SH-SY5Y (cell line): ENCODE measurements around the gene WBP2.

ENCODE experiments used
- GATA2 ChIP-seq: IDR thresholded peaks from 2 replicates; pipeline ENCODE4 v1.6.1; 2011; ENCODE audit warnings: mild to moderate bottlenecking, low read depth, low read length
- GATA3 ChIP-seq: IDR thresholded peaks from 2 replicates; pipeline ENCODE4 v1.6.1; 2011; ENCODE audit warnings: low read depth, mild to moderate bottlenecking, low read length, moderate library complexity

WBP2 gene

GRCh38 chr17:75812096-75813013, 42.8 kb downstream of the WBP2 start:
- TF ChIP-seq GATA3 (no peak), GATA2 (no peak)

DNA sequence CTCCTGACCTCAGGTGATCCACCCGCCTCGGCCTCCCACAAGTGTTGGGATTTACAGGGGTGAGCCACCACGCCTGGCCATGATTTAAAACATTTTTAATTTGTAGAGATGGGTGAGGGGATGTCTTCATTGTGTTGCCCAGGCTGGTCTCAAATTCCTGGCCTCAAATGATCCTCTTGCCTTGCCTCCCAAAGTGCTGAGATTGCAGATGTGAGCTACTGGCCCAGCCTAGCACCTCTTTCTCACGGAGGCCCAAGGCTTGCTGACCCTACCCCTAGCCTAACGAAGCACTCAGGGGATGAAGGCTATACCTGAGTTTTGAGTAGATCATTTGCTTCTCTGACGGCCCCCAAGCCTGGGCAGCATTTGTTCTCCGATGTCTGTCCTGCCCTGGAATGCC, 44.0 kb downstream of the WBP2 start:
- TF ChIP-seq GATA2: no peak
- no peak for TF ChIP-seq GATA3

- TF ChIP-seq GATA3 (no peak), GATA2 (no peak)
Measured at GRCh38 chr17:75810216-75810615, 44.9 kb downstream of the WBP2 start.

DNA sequence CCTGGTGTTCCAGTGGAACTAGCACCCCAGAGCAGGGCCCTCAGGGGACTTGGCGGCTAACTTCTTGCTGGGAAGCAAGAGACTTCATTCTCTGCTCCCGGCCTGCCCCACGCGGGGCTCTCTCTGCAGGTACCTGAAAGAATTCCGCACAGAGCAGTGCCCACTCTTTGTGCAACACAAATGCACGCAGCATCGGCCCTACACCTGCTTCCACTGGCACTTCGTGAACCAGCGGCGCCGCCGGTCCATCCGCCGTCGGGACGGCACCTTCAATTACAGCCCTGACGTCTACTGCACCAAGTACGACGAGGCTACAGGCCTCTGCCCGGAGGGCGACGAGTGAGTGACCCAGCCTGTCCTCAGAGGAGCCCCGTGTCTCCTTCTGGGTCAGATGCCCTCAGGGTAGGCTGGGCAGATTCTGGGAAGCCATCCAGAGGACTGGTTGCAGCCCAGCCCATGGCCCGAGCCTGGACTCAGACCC, 45.5 kb downstream of the WBP2 start:
- no peak for TF ChIP-seq GATA2
- no peak for TF ChIP-seq GATA3

GRCh38 chr17:75808905-75809621, 46.1 kb downstream of the WBP2 start:
- TF ChIP-seq GATA2: no peak
- no peak for TF ChIP-seq GATA3

- TF ChIP-seq GATA2 (no peak), GATA3 (no peak)
Measured at GRCh38 chr17:75808549-75808904, 46.6 kb downstream of the WBP2 start.

- TF ChIP-seq GATA3 (no peak), GATA2 (no peak)
Measured at GRCh38 chr17:75807861-75808260, 47.3 kb downstream of the WBP2 start.

GRCh38 chr17:75806822-75807500, 48.2 kb downstream of the WBP2 start:
- TF ChIP-seq GATA2 (no peak), GATA3 (no peak)

DNA sequence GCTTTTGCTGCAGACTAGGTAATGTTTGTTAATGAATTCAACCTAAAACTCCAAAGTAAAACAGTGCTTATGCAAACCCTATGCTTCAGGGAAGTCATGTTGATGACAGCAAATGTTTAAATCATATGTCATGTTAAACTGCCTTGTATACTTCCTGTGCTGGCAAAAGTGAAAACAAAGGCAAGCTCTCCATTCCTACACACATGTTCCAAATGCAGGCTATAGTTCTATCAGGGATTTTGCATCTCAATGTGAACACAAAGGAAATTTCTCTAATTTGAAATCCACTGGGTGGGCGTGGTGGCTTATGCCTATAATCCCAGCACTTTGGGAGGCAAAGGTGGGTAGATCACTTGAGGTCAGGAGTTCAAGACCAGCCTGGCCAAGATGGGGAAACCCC, 51.3 kb downstream of the WBP2 start:
- no peak for TF ChIP-seq GATA3
- no peak for TF ChIP-seq GATA2

GRCh38 chr17:75799402-75799801, 55.7 kb downstream of the WBP2 start:
- TF ChIP-seq GATA2: no peak
- no peak for TF ChIP-seq GATA3

GRCh38 chr17:75795820-75796607, 59.1 kb downstream of the WBP2 start:
- no peak for TF ChIP-seq GATA2
- TF ChIP-seq GATA3: no peak
